Kidney (tissue), 14 donors: Measurements from ENCODE around the gene MAN2A2. TPM values are rescaled to one million over a fixed set of nuclear protein-coding genes. Genes with fewer than 3 reads are reported as not detected.

Source experiments
- DNase-seq, 5 donors: peaks; one replicate each; pipeline ENCODE4 v3.0.0-alpha.2; 2013 to 2020
- FAIRE-seq: peaks from 2 replicates; lab custom pipeline; 2012; peaks lifted over from hg19 to GRCh38; lab: Jason Lieb, UNC
- H3K27ac ChIP-seq, 2 donors: one replicate each; pipeline ENCODE4 v1.7.0; 2013; ENCODE audit warnings: low read depth in 2 of 2, low read length in 2 of 2, inconsistent platforms in 1 of 2
- H3K27me3 ChIP-seq: one replicate; pipeline ENCODE4 v1.7.1; 2013; ENCODE audit warnings: low read length, inconsistent platforms; ENCODE audit not compliant: control insufficient read depth, insufficient read depth
- H3K36me3 ChIP-seq, 3 donors: one replicate each; pipeline versions ENCODE4 v1.7.0 to v1.7.1; 2013; ENCODE audit warnings: low read length in 3 of 3, control low read depth in 1 of 3, inconsistent platforms in 1 of 3; ENCODE audit not compliant: insufficient read depth in 3 of 3, control insufficient read depth in 2 of 3
- H3K4me1 ChIP-seq, 3 donors: one replicate each; pipeline versions ENCODE4 v1.7.0 to v1.7.1; 2013; ENCODE audit warnings: low read length in 3 of 3, inconsistent platforms in 1 of 3, low read depth in 1 of 3; ENCODE audit not compliant: control insufficient read depth in 2 of 3, insufficient read depth in 2 of 3
- H3K4me3 ChIP-seq, 3 donors: one replicate each; pipeline versions ENCODE4 v1.7.0 to v1.8.1; 2013; ENCODE audit warnings: low read length in 3 of 3, control low read depth in 1 of 3, inconsistent platforms in 1 of 3
- H3K9ac ChIP-seq, 3 donors: one replicate each; pipeline versions ENCODE4 v1.7.0 to v1.7.1; 2013; ENCODE audit warnings: low read length in 3 of 3, control low read depth in 1 of 3, inconsistent platforms in 1 of 3
- H3K9me3 ChIP-seq, 3 donors: one replicate each; pipeline versions ENCODE4 v1.7.0 to v1.7.1; 2013; ENCODE audit warnings: low read length in 3 of 3, control low read depth in 1 of 3, inconsistent platforms in 1 of 3; ENCODE audit not compliant: control insufficient read depth in 2 of 3, insufficient read depth in 1 of 3
- intact Hi-C: fragments of 100-400 bp; cut with DNase I; formaldehyde crosslinking; loops from one replicate; pipeline ENCODE4 v1.11.1; 2022
- polyA plus RNA-seq: library from polyadenylated mRNA; stranded (reverse); fragments of 350-450 nt; fragmentation: Illumina TruSeq; extraction: RNeasy Lipid Tissue Mini Kit (QIAGEN cat#74804); gene quantifications from one replicate; pipeline ENCODE4 v1.2.3, GENCODE V29; 2014; ENCODE audit warnings: low read depth, low replicate concordance; ENCODE audit not compliant: insufficient read depth
- total RNA-seq: library from RNA; stranded (reverse); fragmentation: NEBNext Ultra II Directional; extraction: Animal tissue kit (Norgen Biotek cat#: 25700); gene quantifications from one replicate; pipeline ENCODE4 v1.2.1, GENCODE V29; 2021
- TF ChIP-seq, protein P1 (sequence below): IDR thresholded peaks from 3 replicates; pipeline ENCODE4 v1.5.1; 2012; ENCODE audit warnings: mild to moderate bottlenecking, moderate library complexity, borderline replicate concordance; ENCODE audit not compliant: insufficient read depth; ENCODE audit errors: extremely low read depth
- donor health status: control.
- donor health status: control.
- donor health status: control.
- donor health status: control.
- donor health status: control.
- donor health status: DM: yes; HTN: yes; CAD: no.
- donor health status: Normal renal cell carcinoma (clear cell type).

MAN2A2 gene
- total and polyA plus RNA-seq, 2 donors from 2014 or later, result 11.4 to 56.3 TPM

DNA sequence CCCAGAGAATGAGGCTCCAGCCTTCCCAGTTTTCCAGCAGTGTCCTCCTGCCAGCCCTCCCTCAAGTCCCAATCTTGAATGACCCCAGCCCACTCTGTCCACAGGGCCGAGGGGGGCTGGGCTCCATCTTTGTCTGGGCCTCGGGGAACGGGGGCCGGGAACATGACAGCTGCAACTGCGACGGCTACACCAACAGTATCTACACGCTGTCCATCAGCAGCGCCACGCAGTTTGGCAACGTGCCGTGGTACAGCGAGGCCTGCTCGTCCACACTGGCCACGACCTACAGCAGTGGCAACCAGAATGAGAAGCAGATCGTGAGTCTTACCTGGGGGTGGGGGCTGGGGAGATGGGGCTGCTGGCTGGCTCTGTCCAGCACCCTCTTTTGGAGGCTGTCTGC is 24.4 kb upstream of the MAN2A2 start:
- Histone ChIP-seq H3K9me3 (no peaks in the 10 kb centered on the region), H3K4me1 (peaks cover 0 to 9% (median 5%) of the 10 kb centered on the region in 3 donors), H3K36me3 (peaks cover 2 to 35% (median 17%) of the 10 kb centered on the region in 3 donors), H3K27ac (no peak overlapping the region), H3K4me3 (no peak overlapping the region), H3K9ac (no peak overlapping the region), H3K27me3 (no peaks in the 10 kb centered on the region)
- TF ChIP-seq, protein P1, sequence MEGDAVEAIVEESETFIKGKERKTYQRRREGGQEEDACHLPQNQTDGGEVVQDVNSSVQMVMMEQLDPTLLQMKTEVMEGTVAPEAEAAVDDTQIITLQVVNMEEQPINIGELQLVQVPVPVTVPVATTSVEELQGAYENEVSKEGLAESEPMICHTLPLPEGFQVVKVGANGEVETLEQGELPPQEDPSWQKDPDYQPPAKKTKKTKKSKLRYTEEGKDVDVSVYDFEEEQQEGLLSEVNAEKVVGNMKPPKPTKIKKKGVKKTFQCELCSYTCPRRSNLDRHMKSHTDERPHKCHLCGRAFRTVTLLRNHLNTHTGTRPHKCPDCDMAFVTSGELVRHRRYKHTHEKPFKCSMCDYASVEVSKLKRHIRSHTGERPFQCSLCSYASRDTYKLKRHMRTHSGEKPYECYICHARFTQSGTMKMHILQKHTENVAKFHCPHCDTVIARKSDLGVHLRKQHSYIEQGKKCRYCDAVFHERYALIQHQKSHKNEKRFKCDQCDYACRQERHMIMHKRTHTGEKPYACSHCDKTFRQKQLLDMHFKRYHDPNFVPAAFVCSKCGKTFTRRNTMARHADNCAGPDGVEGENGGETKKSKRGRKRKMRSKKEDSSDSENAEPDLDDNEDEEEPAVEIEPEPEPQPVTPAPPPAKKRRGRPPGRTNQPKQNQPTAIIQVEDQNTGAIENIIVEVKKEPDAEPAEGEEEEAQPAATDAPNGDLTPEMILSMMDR, result no peak
- intact Hi-C loops, result no loop called here
- FAIRE-seq (no peak), DNase-seq (no peak)

DNA sequence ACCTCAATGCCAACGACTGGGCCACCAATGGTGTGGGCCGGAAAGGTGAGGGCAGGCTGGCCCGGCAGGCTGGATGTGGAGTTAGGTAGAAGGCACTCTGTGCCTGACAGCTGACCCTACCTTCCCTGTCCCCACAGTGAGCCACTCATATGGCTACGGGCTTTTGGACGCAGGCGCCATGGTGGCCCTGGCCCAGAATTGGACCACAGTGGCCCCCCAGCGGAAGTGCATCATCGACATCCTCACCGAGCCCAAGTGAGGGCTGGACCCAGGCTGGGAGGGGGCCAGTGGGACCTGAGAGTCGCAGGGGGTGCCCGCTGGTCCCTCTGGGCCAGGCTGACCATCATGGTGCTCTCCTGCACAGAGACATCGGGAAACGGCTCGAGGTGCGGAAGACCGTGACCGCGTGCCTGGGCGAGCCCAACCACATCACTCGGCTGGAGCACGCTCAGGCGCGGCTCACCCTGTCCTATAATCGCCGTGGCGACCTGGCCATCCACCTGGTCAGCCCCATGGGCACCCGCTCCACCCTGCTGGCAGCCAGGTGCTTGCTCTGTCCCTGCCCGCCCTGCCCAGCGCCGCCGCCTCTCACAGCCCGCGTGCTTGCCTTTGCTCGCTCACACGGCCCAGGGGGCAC is 23.3 kb upstream of the MAN2A2 start:
- no peaks in the 10 kb centered on the region for H3K9me3 ChIP-seq
- no peak for DNase-seq
- no peak overlapping the region for H3K9ac ChIP-seq
- peaks cover 0 to 9% (median 6%) of the 10 kb centered on the region in 3 donors for H3K4me1 ChIP-seq
- FAIRE-seq, result no peak
- peaks cover 2 to 35% (median 17%) of the 10 kb centered on the region in 3 donors for H3K36me3 ChIP-seq
- intact Hi-C loops, result no loop called here
- H3K27ac ChIP-seq, result no peak overlapping the region
- no peak overlapping the region for H3K4me3 ChIP-seq
- H3K27me3 ChIP-seq, result no peaks in the 10 kb centered on the region
- TF ChIP-seq, protein P1, result no peak

DNA sequence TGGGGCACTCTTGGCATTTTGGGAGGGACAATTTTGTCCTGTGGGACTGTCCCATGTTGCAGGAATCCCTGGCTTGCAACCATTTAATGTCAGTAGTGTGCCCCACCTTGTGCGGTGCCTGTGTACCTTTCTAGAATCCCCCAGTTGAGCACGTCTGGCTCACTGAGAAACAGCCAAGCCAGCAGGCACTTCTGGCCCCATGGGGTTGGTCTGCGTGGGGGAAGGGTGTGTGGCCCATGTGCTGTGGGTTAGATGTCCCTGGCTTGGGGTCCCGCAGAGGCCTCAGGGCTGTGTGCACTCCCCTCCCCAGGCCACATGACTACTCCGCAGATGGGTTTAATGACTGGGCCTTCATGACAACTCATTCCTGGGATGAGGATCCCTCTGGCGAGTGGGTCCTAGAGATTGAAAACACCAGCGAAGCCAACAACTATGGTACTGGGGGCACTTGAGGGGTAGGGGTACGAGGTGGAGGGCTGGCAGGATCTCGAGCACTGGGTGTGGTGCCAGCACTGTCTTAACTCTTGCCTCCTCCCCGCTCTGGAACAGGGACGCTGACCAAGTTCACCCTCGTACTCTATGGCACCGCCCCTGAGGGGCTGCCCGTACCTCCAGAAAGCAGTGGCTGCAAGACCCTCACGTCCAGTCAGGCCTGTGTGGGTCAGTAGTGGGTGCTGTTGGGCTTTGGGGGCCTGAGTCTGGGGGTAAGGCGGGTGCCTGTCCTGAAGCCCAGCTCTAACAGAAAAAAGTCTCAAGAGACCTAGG is 22.5 kb upstream of the MAN2A2 start:
- H3K4me1 ChIP-seq, result peaks cover 0 to 16% (median 6%) of the 10 kb centered on the region in 3 donors
- H3K36me3 ChIP-seq, result peaks cover 2 to 35% (median 17%) of the 10 kb centered on the region in 3 donors
- TF ChIP-seq, protein P1, result no peak
- no peak for FAIRE-seq
- no peaks in the 10 kb centered on the region for H3K27me3 ChIP-seq
- no peak for DNase-seq
- no peaks in the 10 kb centered on the region for H3K9me3 ChIP-seq
- no peak overlapping the region for H3K27ac ChIP-seq
- intact Hi-C loops, result no loop called here
- H3K9ac ChIP-seq, result no peak overlapping the region
- no peak overlapping the region for H3K4me3 ChIP-seq
